K562 (cell line): ENCODE data around the gene HPD.

Experiments used
- JUND ChIP-seq, 2 experiments: IDR thresholded peaks; 2 replicates in 1 of 2; 3 replicates in 1 of 2; pipeline ENCODE4 v1.6.1; 2011; ENCODE audit warnings: borderline replicate concordance in 2 of 2, low read depth in 2 of 2, low read length in 2 of 2, improper control_type of control experiment in 1 of 2, missing biosample characterization in 1 of 2, missing genetic modification characterization in 1 of 2, missing genetic modification reagents in 1 of 2
- SIN3A ChIP-seq, 2 experiments: fragments of 150-350 bp in 1 of 2; IDR thresholded peaks; 2 replicates each; pipeline ENCODE4 v1.6.1; 2011 to 2016; ENCODE audit warnings: borderline replicate concordance in 2 of 2, low read depth in 2 of 2, low read length in 2 of 2, mild to moderate bottlenecking in 2 of 2, moderate library complexity in 2 of 2; ENCODE audit not compliant: control insufficient read depth in 1 of 2
- ZNF431 ChIP-seq: sonication (generic); formaldehyde crosslinking; IDR thresholded peaks from 2 replicates; pipeline ENCODE4 v1.8.0; 2022; ENCODE audit warnings: mild to moderate bottlenecking, missing genetic modification reagents

- peak in 1 of 2 experiments; percentile 78; a peak in 1 of 4 replicates for TF ChIP-seq SIN3A (IDR thresholded peaks at IDR 0.05; ENCODE audit: borderline replicate concordance in 2 of 2, control insufficient read depth in 1 of 2, low read depth in 2 of 2, low read length in 2 of 2)
- TF ChIP-seq ZNF431 (CRISPR knock-in tag): no peak
- peak; percentile 97 for TF ChIP-seq JUND (IDR thresholded peaks at IDR 0.05; ENCODE audit: borderline replicate concordance, low read depth, low read length)
- peak; percentile 94; the same call in 2 of the 3 replicates for TF ChIP-seq JUND (tag; IDR thresholded peaks at IDR 0.05; ENCODE audit: borderline replicate concordance, low read depth, low read length)
These were observed 30.0 kb upstream of the HPD start, which contains the start of gene PSMD9 for GRCh38 chr12:121888478-121889273.
